ENCODE data around the gene RASSF5. TPM values are rescaled to one million over a fixed set of nuclear protein-coding genes. Genes with fewer than 3 reads are reported as not detected.

RASSF5 gene
- total and polyA plus RNA-seq, 2 experiments from 2014 or later = 0.48 to 4.4 TPM

DNA sequence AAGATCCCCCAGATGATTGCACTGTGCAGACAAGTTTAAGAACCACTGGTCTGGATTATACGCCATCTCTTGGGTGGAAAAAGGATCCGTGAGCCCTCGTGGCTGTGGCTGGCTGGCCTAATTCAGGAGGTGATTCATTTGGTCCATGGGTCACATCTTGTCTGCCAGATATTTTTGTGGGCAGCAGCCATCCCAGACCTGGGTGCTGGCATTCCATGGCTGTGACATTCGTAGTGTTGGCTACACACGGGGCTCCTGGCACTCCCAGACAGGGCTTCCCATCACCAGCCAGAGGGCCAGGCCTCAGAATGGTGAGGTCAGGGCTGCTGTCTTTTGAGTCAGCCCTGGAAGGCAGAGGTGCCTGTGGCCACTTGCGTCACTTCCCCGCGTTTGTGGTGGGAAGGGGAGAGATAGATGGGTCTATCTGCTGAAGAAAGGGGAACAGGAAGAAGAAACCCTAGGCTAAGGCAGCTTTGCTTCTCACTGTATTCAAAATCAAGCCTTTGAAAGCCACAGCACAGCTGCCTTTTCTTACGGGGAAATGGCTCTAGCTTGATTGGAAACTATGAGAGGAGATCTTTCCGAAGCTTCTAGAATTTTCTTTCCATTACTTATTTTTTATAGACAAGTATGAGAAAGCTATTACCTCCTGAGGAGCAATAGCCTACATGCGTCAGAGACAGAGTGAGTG, 72.6 kb downstream of the RASSF5 start (continued):
- TF ChIP-seq POLR2AphosphoS5 (IDR thresholded peaks at IDR 0.05; ENCODE audit: low read depth) = no peak
- TF ChIP-seq, protein P1, sequence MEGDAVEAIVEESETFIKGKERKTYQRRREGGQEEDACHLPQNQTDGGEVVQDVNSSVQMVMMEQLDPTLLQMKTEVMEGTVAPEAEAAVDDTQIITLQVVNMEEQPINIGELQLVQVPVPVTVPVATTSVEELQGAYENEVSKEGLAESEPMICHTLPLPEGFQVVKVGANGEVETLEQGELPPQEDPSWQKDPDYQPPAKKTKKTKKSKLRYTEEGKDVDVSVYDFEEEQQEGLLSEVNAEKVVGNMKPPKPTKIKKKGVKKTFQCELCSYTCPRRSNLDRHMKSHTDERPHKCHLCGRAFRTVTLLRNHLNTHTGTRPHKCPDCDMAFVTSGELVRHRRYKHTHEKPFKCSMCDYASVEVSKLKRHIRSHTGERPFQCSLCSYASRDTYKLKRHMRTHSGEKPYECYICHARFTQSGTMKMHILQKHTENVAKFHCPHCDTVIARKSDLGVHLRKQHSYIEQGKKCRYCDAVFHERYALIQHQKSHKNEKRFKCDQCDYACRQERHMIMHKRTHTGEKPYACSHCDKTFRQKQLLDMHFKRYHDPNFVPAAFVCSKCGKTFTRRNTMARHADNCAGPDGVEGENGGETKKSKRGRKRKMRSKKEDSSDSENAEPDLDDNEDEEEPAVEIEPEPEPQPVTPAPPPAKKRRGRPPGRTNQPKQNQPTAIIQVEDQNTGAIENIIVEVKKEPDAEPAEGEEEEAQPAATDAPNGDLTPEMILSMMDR (conservative IDR thresholded peaks at IDR 0.05; ENCODE audit: low read depth in 2 of 2) = no peak

DNA sequence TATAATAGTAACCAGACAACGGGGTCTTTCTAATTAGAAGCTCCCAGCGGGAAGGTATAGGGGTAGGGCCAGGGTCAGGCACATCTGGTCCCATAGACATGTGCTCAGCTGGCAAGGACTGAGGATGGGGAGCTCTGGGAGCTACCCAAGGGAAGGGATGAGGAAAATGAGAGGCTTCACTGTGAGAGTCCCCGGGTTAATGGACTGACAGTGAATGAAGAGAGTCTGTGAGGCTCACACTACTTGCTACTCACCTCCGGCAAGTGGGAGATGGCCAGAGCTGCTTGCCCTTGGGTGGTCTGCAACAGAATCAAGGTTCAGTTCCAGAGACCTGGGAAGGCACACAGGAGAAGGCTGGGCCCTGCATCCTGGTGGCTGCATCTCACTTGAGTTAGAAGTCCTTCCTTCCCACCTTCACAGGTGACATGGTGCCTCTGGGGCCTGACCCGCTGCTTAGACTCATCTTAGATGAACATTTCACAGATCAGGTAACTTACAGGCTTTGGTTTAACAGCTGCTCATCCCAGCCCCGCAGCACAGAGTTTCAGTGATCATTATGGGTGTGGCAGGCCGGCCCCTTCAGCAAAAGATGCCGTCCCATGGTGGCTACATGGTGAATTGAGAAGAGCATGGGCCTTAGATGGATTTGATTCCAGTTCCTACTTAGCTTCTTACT, 73.2 kb downstream of the RASSF5 start:
- no peaks in the 10 kb centered on the region; the same call in 2 of the 3 replicates for H3K9me3 Mint-ChIP-seq
- peaks cover 9% of the 10 kb centered on the region for H3K27me3 Mint-ChIP-seq (ENCODE audit: insufficient read depth, low read depth, poor library complexity)

More for the DNA sequence above, 73.2 kb downstream of the RASSF5 start:
- Histone ChIP-seq H4K20me1 (replicated peaks; ENCODE audit: insufficient read depth) (no peaks in the 10 kb centered on the region), H3K9me2 (ENCODE audit: insufficient read depth) (no peaks in the 10 kb centered on the region), H3F3A (replicated peaks; ENCODE audit: low read depth) (no peaks in the 10 kb centered on the region), H2AFZ (no peak overlapping the region), H3K4me3 (no peak overlapping the region), H3K4me2 (no peak overlapping the region), H3K27me3 (ENCODE audit: insufficient read depth) (no peaks in the 10 kb centered on the region), H3K36me3 (ENCODE audit: insufficient read depth) (no peaks in the 10 kb centered on the region), H3K27ac (ENCODE audit: low read depth) (no peak overlapping the region), H3K79me2 (replicated peaks; ENCODE audit: insufficient read depth) (no peaks in the 10 kb centered on the region), H3K4me1 (ENCODE audit: insufficient read depth) (no peaks in the 10 kb centered on the region)
- no peak for DNase-seq (ENCODE audit: low spot score)
- no peaks in the 10 kb centered on the region for H3K36me3 Mint-ChIP-seq (ENCODE audit: low read depth)
- no peak for ATAC-seq
- TF ChIP-seq STAT1 (IDR thresholded peaks at IDR 0.05; ENCODE audit: unreplicated experiment) (no peak), JUNB (IDR thresholded peaks at IDR 0.05; ENCODE audit: unreplicated experiment) (no peak), NANOG (IDR thresholded peaks at IDR 0.05; ENCODE audit: borderline replicate concordance) (no peak), EZH2phosphoT487 (IDR thresholded peaks at IDR 0.05; ENCODE audit: unreplicated experiment) (no peak), ZNF114 (CRISPR knock-in tag; IDR thresholded peaks at IDR 0.05) (no peak), EZH2 (IDR thresholded peaks at IDR 0.05; ENCODE audit: low read depth, unreplicated experiment) (no peak), ZNF331 (CRISPR knock-in tag; IDR thresholded peaks at IDR 0.05; ENCODE audit: low read depth) (no peak), POLR2AphosphoS5 (IDR thresholded peaks at IDR 0.05; ENCODE audit: low read depth) (no peak)
- TF ChIP-seq, protein P2, sequence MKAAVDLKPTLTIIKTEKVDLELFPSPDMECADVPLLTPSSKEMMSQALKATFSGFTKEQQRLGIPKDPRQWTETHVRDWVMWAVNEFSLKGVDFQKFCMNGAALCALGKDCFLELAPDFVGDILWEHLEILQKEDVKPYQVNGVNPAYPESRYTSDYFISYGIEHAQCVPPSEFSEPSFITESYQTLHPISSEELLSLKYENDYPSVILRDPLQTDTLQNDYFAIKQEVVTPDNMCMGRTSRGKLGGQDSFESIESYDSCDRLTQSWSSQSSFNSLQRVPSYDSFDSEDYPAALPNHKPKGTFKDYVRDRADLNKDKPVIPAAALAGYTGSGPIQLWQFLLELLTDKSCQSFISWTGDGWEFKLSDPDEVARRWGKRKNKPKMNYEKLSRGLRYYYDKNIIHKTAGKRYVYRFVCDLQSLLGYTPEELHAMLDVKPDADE (IDR thresholded peaks at IDR 0.05) = no peak
- TF ChIP-seq, protein P1 (conservative IDR thresholded peaks at IDR 0.05; ENCODE audit: low read depth in 2 of 2) = no peak
- TF ChIP-seq, protein P3, sequence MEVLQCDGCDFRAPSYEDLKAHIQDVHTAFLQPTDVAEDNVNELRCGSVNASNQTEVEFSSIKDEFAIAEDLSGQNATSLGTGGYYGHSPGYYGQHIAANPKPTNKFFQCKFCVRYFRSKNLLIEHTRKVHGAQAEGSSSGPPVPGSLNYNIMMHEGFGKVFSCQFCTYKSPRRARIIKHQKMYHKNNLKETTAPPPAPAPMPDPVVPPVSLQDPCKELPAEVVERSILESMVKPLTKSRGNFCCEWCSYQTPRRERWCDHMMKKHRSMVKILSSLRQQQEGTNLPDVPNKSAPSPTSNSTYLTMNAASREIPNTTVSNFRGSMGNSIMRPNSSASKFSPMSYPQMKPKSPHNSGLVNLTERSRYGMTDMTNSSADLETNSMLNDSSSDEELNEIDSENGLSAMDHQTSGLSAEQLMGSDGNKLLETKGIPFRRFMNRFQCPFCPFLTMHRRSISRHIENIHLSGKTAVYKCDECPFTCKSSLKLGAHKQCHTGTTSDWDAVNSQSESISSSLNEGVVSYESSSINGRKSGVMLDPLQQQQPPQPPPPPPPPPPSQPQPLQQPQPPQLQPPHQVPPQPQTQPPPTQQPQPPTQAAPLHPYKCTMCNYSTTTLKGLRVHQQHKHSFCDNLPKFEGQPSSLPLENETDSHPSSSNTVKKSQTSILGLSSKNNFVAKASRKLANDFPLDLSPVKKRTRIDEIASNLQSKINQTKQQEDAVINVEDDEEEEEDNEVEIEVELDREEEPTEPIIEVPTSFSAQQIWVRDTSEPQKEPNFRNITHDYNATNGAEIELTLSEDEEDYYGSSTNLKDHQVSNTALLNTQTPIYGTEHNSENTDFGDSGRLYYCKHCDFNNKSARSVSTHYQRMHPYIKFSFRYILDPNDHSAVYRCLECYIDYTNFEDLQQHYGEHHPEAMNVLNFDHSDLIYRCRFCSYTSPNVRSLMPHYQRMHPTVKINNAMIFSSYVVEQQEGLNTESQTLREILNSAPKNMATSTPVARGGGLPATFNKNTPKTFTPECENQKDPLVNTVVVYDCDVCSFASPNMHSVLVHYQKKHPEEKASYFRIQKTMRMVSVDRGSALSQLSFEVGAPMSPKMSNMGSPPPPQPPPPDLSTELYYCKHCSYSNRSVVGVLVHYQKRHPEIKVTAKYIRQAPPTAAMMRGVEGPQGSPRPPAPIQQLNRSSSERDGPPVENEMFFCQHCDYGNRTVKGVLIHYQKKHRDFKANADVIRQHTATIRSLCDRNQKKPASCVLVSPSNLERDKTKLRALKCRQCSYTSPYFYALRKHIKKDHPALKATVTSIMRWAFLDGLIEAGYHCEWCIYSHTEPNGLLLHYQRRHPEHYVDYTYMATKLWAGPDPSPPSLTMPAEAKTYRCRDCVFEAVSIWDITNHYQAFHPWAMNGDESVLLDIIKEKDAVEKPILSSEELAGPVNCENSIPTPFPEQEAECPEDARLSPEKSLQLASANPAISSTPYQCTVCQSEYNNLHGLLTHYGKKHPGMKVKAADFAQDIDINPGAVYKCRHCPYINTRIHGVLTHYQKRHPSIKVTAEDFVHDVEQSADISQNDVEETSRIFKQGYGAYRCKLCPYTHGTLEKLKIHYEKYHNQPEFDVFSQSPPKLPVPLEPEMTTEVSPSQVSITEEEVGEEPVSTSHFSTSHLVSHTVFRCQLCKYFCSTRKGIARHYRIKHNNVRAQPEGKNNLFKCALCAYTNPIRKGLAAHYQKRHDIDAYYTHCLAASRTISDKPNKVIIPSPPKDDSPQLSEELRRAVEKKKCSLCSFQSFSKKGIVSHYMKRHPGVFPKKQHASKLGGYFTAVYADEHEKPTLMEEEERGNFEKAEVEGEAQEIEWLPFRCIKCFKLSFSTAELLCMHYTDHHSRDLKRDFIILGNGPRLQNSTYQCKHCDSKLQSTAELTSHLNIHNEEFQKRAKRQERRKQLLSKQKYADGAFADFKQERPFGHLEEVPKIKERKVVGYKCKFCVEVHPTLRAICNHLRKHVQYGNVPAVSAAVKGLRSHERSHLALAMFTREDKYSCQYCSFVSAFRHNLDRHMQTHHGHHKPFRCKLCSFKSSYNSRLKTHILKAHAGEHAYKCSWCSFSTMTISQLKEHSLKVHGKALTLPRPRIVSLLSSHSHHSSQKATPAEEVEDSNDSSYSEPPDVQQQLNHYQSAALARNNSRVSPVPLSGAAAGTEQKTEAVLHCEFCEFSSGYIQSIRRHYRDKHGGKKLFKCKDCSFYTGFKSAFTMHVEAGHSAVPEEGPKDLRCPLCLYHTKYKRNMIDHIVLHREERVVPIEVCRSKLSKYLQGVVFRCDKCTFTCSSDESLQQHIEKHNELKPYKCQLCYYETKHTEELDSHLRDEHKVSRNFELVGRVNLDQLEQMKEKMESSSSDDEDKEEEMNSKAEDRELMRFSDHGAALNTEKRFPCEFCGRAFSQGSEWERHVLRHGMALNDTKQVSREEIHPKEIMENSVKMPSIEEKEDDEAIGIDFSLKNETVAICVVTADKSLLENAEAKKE (CRISPR knock-in tag; IDR thresholded peaks at IDR 0.05) = no peak
- no peak overlapping the region for H3K27ac Mint-ChIP-seq
- H3K4me1 Mint-ChIP-seq = peaks cover 3% of the 10 kb centered on the region
- no peak overlapping the region for H3K4me3 Mint-ChIP-seq
